HG02798 (cell line): ENCODE measurements around the gene ZNF30.
"Not testable (repeated sequence)": the region's sequence is repeated elsewhere in the genome, so short reads cannot be mapped to it uniquely, and the experiment has no call there.

Source experiments
- ATAC-seq: cut with Tn5 transposase; IDR thresholded peaks from one replicate; pipeline ENCODE4 v1.9.1; 2021; ENCODE audit warnings: mild to moderate bottlenecking; ENCODE audit not compliant: unreplicated experiment, poor library complexity

ZNF30 gene

GRCh38 chr19:34926685-34927375 lies at the start of gene ZNF30:
ZNF30 (plus strand) TSS chr19:34926903; CDS start chr19:34929948, 3,045 bp downstream.
- peak; percentile 97 for ATAC-seq

DNA sequence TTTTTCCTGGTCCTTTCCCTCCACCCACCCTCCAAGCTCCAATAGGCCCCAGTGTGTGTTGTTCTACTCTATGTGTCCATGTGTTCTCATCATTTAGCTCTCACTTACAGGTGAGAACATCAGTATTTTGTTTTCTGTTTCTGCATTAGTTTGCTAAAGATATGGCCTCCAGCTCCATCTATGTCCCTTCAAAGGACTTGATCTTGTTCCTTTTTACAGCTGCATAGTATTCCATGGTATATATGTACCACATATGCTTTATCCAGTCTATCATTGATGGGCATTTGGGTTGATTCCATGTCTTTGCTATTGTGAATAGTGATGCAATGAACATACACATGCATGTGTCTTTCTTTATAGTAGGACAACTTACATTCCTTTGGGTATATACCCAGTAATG lies 47.1 kb upstream of the ZNF30 start:
- ATAC-seq: no peak

GRCh38 chr19:34880034-34880433 lies 46.7 kb upstream of the ZNF30 start:
- no peak for ATAC-seq

- ATAC-seq: no peak
Measured at GRCh38 chr19:34881982-34882381, 44.7 kb upstream of the ZNF30 start.

DNA sequence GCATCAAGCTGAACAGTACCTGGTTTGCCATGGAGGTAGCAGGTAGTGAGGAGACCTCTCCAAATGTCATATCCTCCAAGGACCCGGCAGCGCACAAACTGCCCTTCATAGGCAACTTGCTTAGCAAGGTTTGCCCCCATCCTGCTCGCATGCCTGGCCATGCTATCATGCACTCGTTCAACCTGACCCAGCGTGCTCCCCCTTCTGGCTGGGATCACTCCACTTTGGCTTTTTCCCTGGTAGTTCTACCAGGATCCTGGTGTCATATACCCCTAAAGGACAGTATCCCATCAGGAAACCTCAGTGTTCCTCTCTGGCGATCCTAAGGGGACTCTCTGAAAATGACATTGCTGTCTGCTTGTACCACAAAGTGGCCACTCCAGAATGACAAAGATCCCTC lies 38.6 kb upstream of the ZNF30 start:
- ATAC-seq: no peak

GRCh38 chr19:34900245-34900644 lies 26.5 kb upstream of the ZNF30 start:
- no peak for ATAC-seq

DNA sequence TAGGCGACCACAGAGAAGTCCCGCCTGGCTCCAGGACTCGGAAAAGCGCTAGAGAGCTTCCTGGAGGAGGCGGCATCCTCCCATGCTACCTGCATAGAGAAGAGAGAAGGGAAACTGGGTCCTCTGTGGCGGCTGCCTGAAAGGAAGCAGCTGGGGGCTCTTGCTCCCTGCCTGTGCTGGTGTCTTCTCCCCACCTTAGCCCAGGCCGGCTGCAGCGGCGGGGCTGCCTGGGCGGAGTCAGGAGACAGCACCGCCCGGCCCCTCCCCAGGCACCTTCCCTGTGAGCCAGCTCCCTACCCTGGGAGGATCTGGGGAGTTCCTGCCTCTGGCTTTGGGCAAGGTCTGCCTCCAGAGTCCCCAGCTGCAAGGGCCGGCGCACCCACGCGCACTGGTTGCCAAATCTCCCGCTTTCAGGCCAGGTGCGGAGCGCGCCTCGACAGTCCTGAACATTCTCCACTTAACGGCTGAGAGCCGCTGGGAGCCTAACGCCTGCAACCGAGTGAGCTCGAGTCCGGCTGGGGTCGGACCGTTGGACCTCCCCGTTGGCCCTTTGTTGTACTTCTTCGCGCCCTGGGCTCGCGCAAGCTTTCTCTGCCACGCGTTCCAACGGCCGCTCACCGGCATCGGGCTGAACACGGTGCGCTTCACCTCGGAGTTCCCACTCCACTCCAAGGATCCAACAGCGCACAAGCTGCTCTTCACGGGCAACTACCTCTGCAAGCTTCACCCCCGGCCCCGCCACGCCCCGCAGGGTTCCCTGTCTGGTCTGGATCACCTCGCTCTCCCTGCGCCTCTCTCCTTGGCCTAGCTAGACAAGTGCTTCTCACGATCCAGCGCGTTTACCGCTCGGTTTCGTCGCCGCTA lies 21.8 kb upstream of the ZNF30 start:
- ATAC-seq: no peak

DNA sequence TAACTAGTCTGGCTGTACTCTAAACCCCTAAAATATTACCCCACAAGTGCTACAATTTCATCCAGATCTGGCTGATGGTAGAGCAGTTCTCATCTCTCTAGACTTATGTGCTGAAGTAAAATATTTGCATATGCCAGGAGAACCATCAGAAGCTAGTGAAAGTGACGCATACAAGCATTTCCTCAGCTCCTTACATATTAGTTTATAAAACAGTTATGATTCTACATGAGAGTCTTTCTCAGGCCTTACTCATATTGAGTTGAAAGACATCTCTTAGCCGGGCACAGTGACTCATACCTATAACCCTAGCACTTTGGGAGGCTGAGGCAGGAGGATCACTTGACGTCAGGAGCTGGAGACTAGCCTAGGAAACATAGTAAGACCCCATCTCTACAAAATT lies 15.9 kb upstream of the ZNF30 start:
- no peak for ATAC-seq

- not testable (repeated sequence) for ATAC-seq
Measured at GRCh38 chr19:34917144-34917543, 9.6 kb upstream of the ZNF30 start.

- no peak for ATAC-seq
Measured at GRCh38 chr19:34918190-34918589, 8.5 kb upstream of the ZNF30 start.

DNA sequence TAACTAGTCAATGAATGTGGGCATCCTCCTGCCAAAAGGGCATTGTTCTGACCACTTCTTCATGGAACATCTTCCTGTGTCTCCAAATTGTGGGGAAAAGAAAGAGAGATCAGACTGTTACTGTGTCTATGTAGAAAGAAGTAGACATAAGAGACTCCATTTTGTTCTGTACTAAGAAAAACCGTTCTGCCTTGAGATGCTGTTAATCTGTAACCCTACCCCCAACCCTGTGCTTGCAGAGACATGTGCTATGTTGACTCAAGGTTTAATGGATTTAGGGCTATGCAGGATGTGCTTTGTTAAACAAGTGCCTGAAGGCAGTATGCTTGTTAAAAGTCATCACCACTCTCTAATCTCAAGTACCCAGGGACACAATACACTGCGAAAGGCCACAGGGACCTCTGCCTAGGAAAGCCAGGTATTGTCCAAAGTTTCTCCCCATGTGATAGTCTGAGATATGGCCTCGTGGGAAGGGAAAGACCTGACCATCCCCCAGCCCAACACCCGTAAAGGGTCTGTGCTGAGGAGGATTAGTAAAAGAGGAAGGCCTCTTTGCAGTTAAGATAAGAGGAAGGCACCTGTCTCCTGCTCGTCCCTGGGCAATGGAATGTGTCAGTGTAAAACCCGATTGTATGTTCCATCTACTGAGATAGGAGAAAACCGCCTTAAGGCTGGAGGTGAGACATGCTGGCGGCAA lies 6.5 kb upstream of the ZNF30 start:
- ATAC-seq: not testable (repeated sequence)

DNA sequence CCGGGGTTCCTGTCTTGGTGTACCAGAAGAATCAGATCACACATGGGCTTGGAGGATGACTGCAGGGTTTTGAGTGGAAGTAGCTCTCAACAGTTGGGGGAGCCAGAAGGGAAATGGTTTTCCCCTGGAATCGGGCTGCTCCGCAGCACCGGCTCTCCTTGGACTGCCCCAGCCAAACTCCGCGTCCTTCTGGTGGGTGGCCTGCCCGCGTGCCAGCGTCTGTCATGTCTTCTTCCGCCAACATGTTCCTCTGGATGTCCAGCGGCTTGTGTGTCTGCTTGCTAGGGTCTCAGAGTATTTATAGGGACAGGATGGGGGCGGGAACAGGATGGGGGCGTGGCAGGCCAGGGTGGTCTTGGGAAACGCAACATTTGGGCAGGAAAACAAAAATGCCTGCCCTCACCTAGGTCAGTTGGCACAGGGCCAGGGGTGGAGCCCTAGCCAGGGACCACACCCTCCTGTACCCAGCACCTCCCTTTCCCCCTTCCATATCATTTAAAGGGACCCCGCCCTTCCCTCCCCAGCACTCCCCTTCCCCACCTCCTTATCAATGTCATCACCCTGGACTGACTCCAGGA lies 1.3 kb upstream of the ZNF30 start:
- ATAC-seq: no peak

- no peak for ATAC-seq
Measured at GRCh38 chr19:34926361-34926684, 380 bp upstream of the ZNF30 start.

DNA sequence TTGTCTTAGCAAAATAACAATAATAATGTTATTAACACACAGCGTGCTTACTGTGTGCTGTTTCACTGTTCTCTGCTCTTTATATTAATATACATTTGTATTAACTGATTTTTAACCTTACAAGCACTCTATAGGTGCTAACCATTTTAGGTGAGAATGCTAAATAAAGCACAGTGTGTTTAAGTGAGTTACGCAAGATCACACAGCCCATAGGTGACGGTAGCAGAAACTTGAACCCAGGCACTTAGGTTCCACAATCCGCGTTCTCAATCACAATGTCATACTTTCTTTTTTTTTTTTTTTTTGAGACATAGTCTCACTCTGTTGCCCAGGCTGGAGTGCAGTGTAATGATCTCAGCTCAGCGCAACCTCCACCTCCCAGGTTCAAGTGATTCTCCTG lies 5.8 kb downstream of the ZNF30 start:
- no peak for ATAC-seq

GRCh38 chr19:34936184-34936583 lies 9.5 kb downstream of the ZNF30 start:
- no peak for ATAC-seq

- ATAC-seq: no peak
Measured at GRCh38 chr19:34938886-34939285, 12.2 kb downstream of the ZNF30 start.

DNA sequence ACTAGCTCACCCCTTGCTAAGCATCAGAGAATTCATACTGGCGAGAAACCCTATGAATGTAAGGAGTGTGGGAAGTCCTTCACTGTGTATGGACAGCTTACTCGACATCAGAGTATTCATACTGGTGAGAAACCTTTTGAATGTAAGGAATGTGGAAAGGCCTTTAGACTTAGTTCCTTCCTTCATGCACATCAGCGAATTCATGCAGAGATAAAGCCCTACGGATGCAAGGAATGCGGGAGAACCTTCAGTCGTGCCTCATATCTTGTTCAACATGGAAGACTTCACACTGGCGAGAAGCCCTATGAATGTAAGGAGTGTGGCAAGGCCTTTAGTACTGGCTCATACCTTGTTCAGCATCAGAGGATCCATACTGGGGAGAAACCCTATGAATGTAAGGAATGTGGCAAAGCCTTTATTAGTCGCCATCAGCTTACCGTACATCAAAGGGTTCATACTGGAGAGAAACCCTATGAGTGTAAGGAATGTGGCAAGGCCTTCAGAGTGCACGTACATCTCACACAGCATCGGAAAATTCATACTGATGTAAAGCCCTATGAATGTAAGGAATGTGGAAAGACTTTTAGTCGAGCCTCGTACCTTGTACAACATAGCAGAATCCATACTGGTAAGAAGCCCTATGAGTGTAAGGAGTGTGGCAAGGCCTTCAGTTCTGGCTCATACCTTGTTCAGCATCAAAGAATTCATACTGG lies 17.3 kb downstream of the ZNF30 start:
- ATAC-seq: no peak

DNA sequence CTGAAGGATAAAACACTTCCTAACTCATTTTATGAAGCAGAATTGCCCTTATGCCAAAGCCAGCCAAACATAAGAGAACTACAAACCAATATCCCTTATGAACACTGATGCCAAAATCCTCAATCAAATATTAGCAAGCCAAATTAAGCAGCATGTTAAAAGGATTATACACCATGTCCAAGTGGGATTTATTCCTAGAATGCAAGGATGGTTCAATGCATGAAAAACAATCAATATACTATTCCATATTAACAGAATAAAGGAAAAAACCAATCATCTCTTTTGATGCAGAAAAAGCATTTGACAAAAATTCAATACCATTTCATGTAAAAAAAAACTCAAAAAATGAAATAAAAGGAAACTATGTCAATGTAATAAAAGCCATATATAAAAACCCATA lies 26.4 kb downstream of the ZNF30 start:
- ATAC-seq: no peak

DNA sequence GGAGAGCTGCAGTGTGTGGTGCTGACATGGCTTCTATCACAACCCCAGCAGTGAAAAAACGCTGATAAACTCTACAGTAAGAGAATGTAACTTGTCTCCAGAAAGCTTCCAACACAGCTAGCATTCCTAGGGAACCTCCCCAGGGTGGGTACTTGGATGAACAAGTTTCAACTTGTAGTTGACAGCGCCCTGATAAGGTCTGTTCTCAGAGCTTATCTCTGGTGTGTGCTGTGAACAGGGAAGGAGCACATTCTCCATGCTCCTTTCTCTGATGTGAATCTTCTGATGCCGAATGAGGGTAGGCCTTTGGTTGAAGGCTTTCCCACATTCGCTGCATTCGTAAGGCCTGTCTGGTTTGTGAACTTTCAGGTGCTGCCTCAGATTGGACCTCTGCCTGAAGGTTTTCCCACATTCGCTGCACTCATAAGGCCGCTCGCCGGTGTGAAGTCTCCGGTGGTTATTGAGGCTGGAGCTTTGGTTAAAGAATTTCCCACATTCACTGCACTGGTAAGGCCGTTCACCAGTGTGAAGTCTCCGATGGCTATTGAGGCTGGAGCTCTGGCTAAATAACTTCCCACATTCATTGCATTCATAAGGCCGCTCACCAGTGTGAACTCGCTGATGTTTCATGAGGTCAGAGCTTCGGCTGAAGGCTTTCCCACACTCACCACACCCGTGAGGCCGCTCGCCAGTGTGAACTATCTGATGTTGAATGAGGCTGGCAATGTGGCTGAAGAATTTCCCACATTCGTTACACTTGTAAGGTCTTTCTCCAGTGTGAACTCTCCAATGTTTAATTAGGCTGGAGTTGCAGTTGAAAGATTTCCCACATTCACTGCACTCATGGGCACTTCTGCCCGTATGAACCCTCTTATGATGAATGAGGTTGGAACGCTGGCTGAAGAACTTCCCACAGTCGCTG lies 31.4 kb downstream of the ZNF30 start:
- no peak for ATAC-seq
